Amniotic epithelial cell (primary cell): ENCODE data around the gene FAS.

Experiments used
- DNase-seq: peaks from one replicate; pipeline ENCODE4 v3.0.0-alpha.2; 2010; ENCODE audit warnings: low read depth

The FAS gene

DNA sequence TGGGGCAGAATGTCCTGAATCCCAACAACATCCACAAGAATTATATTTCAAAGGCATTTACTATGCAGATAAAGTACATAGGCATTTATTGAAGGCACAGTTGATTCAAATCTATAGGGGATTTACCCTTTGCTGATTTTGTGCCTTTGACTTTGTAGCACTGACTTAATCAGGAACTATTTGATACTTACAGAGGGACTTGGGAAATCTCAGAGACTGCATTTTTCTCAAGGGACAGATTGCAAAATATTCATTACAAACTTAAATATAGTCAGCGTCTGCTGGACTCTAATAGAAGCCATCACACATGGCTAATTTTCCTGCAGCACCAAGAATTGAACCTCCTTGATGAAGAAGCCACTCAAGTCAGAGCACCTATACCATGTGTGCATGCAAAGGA is 44.9 kb downstream of the FAS start:
- DNase-seq, result no peak

DNA sequence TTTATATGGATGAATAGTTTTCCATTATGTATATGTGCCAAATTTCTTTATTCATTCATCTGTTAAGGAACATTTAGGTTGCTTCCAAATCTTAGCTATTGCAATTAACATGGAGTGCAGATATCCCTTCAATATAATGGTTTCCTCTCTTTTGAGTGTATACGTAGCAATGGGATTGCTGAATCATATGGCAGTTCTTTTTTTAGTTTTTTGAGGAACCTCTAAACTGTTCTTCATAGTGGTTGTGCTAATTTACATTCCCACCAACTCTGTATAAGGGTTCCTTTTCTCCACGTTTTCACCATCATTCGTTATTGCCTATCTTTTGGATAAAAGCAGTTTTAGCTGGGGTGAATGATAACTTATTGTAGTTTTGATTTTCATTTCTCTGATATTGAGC is 46.5 kb downstream of the FAS start:
- DNase-seq, result no peak

DNA sequence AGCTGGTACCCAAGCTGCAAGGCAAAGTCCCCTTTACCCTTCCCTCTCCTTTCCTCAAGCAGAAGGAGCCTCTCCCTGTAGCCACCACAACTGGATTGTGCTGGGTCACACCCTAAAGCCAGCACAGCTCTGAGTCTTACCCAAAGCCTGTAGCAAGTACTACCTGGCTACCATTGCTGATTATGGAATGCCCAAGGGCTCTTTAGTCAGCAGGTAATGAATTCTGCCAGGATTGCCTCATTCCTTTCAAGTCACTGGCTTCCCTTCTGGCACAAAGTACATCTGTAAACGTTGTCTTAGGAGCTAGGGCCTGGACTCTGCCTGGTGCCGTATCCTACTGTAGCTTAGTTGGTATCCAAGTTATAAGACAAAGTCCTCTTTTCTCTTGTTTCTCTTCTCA is 52.0 kb downstream of the FAS start:
- DNase-seq, result no peak

DNA sequence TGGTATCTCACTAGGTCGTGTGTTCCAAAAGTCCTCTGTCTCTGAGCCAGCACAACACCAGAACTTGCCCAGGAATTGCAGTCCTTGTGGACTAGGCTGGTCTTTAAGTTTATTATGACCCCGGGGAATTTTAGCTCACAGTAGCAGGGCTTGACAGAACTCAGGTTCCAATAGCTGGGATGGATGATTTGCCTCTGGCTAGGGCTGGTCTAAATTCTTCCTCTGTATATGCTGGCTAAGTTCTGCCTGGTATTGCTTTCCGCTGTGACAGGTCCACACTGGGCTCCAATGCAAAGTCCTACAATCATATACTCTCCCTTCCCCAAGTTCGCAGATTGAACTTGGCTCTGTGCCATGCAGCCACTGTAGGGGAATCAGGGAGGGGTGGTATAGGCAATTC is 52.5 kb downstream of the FAS start:
- DNase-seq, result no peak

DNA sequence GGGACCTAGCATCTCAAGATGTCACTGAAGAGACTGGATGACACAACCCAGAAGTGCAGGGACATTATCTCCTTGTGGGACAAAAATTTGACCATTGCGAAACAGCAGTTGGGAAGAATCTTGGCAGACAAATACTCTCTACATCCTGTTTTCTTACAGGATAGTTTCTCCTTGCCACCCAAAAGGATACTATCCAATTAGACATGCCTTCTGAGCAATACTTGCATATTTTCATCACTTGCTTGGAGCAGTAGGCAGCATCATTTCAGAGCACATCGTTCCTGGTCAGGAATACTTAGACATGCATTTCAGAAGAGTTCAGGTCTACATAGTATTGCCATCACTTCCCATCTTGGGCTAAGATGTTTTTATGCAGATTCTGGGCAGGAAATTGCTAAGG is 56.8 kb downstream of the FAS start:
- DNase-seq, result no peak

DNA sequence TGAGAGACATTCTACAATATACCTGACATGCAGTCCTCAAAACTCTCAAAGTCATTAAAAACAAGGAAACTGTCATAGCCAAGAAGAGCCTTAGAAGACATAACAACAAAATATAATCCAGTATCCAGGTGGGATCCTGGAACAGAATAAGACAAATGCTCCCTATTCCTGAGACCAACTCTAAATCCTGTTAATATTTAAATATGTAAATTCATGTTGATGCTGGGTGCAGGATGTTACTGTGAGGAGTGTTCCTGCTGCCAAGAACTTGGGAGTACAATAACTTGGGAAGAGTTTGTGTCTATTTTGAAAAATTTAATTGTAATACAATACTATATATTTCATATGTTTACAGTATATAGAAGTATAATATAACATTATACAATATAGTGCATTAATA is 61.0 kb downstream of the FAS start:
- no peak for DNase-seq

DNA sequence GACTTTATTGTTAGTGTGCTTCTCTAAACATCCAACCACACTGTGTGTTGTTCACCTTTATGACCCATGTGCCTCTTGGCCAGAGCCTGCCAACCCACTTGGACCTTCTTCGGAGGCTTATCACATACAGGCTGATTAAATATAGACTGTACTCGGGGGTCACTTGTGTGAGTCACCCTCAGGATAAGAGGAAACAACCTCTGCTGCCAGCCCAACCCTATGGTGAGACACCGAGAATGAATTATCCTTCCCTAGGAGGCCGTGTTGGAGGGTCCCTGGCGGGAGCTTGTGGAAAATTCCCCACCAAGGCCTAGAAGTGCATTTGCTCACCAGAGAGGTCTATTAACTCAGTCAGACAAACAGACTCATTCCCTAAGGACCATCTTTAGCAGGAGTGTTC is 63.0 kb downstream of the FAS start:
- no peak for DNase-seq

DNA sequence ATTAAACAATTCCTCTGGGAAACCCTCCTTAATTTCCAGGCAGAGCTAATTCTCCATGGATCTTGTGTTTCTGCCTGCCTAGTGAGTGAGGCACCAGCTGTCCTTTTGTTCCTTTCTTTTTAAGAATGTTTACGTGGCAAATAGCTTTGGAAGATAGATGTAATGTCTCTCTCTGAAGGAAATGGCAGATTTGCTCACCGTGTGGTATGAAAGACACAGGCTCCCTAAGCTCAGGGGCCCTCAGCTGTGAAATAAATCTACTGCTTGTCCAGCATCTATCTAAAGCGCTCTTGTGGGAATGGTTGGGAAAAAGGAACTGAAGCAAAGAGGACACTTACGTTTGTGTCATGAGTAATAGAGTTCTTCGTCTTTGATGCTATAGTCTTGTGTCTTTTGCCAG is 64.6 kb downstream of the FAS start:
- DNase-seq, result no peak

DNA sequence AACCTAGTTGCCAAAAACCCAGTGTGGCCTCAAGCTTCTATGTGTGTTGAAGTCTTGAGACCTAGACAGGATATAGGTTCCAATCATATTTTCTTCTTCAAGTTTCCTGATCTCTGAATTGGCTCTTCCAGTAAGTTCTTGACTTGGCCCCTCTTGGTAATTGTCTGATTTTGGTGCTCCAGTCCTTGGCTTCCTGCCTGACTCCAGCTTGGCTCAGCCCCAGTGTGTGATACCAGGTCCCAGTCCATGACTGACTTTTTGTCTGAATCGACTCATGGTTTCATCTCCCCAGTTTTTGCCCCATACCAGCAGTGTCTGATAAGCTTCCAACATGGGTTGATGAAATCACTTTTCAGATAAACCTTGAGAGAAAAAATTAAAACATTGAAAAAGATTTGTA is 72.3 kb downstream of the FAS start:
- DNase-seq, result no peak

DNA sequence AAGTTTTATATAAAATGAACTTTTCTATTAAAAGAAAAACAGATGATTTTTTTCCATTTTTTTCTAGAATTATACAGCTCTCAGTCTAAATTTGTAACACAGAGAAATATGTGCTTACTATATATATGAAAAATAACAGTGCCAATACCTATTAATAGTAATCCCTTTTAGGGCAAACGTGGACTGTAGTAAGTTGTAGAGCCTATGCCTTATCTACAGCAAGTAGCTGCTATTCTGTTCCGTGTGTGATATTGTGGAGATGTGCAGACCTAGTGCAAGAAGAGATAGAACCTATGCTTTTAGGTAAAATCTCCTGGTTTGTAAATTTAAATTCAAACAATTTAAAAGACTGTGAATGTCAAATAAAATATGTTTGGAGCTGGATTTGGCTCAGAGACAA is 72.9 kb downstream of the FAS start:
- no peak for DNase-seq

DNA sequence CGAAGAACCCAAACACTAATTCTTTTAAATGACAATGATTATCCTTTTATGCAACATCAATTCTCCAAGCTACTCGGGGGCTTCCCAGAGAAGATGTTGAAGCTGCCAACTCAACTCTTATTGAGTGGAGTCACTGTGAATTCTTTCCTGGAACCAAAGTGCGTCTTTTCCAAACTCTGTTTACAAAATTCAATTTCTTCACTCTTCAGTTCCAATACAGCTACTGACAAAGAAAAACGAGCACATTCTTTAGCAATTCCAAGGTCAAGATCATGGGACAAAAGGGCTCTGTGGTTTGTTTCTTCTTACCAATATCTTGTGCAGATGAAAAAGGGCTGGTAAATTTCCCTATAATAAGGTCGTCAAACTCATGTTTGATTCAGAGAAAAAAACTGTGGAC is 74.2 kb downstream of the FAS start:
- DNase-seq, result no peak
